Endothelial cell of hepatic sinusoid (primary cell): ENCODE measurements around the gene MAP1S.

Source experiments
- in situ Hi-C: cut with HindIII; loops from 2 replicates; pipeline ENCODE4 v1.10.0; 2017; ENCODE audit warnings: low sequenced_read_pairs

Gene MAP1S

GRCh38 chr19:17718947-17719711 lies at the start of gene MAP1S:
MAP1S (plus strand) TSS chr19:17719480; CDS start chr19:17719503, 23 bp downstream.
- in situ Hi-C loops: loop anchor here (10.0 to 25.0 kb wide), 2 partner anchors 143 to 194 kb away; partner anchors contain the start of genes RPL18A and SLC5A5

- in situ Hi-C loops: no loop called here
These were observed 47.4 kb upstream of the MAP1S start for GRCh38 chr19:17671906-17672305.

- in situ Hi-C loops: no loop called here
These were observed 45.1 kb upstream of the MAP1S start for GRCh38 chr19:17673937-17674799.

GRCh38 chr19:17676295-17676694 lies 43.0 kb upstream of the MAP1S start:
- in situ Hi-C loops: no loop called here

- in situ Hi-C loops: no loop called here
These were observed 42.3 kb upstream of the MAP1S start for GRCh38 chr19:17677002-17677401.

GRCh38 chr19:17678836-17679235 lies 40.4 kb upstream of the MAP1S start:
- in situ Hi-C loops: no loop called here

GRCh38 chr19:17679526-17680229 lies 39.6 kb upstream of the MAP1S start:
- in situ Hi-C loops: no loop called here

GRCh38 chr19:17680230-17680722 lies 39.0 kb upstream of the MAP1S start:
- in situ Hi-C loops: no loop called here

GRCh38 chr19:17681505-17682125 lies 37.7 kb upstream of the MAP1S start:
- in situ Hi-C loops: no loop called here

- in situ Hi-C loops: no loop called here
These were observed 37.0 kb upstream of the MAP1S start for GRCh38 chr19:17682273-17682672.

GRCh38 chr19:17683078-17683477 lies 36.2 kb upstream of the MAP1S start:
- in situ Hi-C loops: no loop called here

- in situ Hi-C loops: no loop called here
These were observed 35.0 kb upstream of the MAP1S start for GRCh38 chr19:17684256-17684655.

- in situ Hi-C loops: no loop called here
These were observed 33.7 kb upstream of the MAP1S start for GRCh38 chr19:17685451-17686022.

GRCh38 chr19:17686023-17686521 lies 33.2 kb upstream of the MAP1S start:
- in situ Hi-C loops: no loop called here

GRCh38 chr19:17686592-17687024 lies 32.7 kb upstream of the MAP1S start:
- in situ Hi-C loops: no loop called here

- in situ Hi-C loops: no loop called here
These were observed 32.0 kb upstream of the MAP1S start for GRCh38 chr19:17687141-17687856.

GRCh38 chr19:17687857-17688784 lies 31.2 kb upstream of the MAP1S start, which contains the start of gene UNC13A:
UNC13A (minus strand) TSS chr19:17688354; CDS start chr19:17688199, 155 bp downstream.
- in situ Hi-C loops: no loop called here
